Stimulated activated CD4-positive, alpha-beta T cell treated with anti-CD3 and anti-CD28 coated beads, TNF-alpha, amount 100 ng/mL, for 1 hour (primary cell): ENCODE measurements around the gene COPE.
"Not testable (repeated sequence)": the region's sequence is repeated elsewhere in the genome, so short reads cannot be mapped to it uniquely, and the experiment has no call there.

Experiments
- DNase-seq, 3 donors: peaks; one replicate each; pipeline ENCODE4 v3.0.0-alpha.2; 2020; ENCODE audit warnings: low read depth in 3 of 3, low spot score in 1 of 3

The COPE gene

GRCh38 chr19:18940769-18941627 lies 21.8 kb upstream of the COPE start, which contains the start of gene HOMER3:
TSS of gene HOMER3 (minus strand) at chr19:18941217. CDS start at chr19:18938982, 2,235 bp downstream.
- DNase-seq, result peak; percentile 24 to 80 (median 56)

GRCh38 chr19:18939922-18940768 lies 21.0 kb upstream of the COPE start:
- no peak for DNase-seq

- no peak for DNase-seq
Observed at GRCh38 chr19:18939163-18939562, 20.0 kb upstream of the COPE start.

- DNase-seq, result no peak
Observed at GRCh38 chr19:18933297-18933696, 14.1 kb upstream of the COPE start.

GRCh38 chr19:18932216-18932841 lies 13.1 kb upstream of the COPE start:
- DNase-seq, result peak; percentile 62 to 82 (median 65)

- DNase-seq, result no peak
Observed at GRCh38 chr19:18931316-18932162, 12.4 kb upstream of the COPE start.

GRCh38 chr19:18929311-18929710 lies 10.1 kb upstream of the COPE start:
- DNase-seq, result no peak

- no peak for DNase-seq
Observed at GRCh38 chr19:18928018-18928805, 9.0 kb upstream of the COPE start.

- no peak for DNase-seq
Observed at GRCh38 chr19:18924684-18925213, 5.6 kb upstream of the COPE start.

- no peak for DNase-seq
Observed at GRCh38 chr19:18922228-18922985, 3.2 kb upstream of the COPE start.

GRCh38 chr19:18921593-18921992 lies 2.4 kb upstream of the COPE start:
- DNase-seq, result no peak

GRCh38 chr19:18920400-18920799 lies 1.2 kb upstream of the COPE start:
- DNase-seq, result no peak

GRCh38 chr19:18919900-18920214 lies 670 bp upstream of the COPE start:
- DNase-seq, result no peak

GRCh38 chr19:18917593-18917992 lies 1.6 kb downstream of the COPE start:
- not testable (repeated sequence) for DNase-seq

- no peak for DNase-seq
Observed at GRCh38 chr19:18915639-18916038, 3.5 kb downstream of the COPE start.

GRCh38 chr19:18913466-18913865 lies 5.7 kb downstream of the COPE start:
- no peak for DNase-seq

GRCh38 chr19:18912933-18913332 lies 6.3 kb downstream of the COPE start:
- DNase-seq, result no peak

- DNase-seq, result no peak
Observed at GRCh38 chr19:18910801-18911436, 8.3 kb downstream of the COPE start.

GRCh38 chr19:18910010-18910409 lies 9.2 kb downstream of the COPE start:
- no peak for DNase-seq
